ENCODE measurements around the gene P2RY8.
"Not testable (repeated sequence)": the region's sequence is repeated elsewhere in the genome, so short reads cannot be mapped to it uniquely, and the experiment has no call there.

Gene P2RY8

DNA sequence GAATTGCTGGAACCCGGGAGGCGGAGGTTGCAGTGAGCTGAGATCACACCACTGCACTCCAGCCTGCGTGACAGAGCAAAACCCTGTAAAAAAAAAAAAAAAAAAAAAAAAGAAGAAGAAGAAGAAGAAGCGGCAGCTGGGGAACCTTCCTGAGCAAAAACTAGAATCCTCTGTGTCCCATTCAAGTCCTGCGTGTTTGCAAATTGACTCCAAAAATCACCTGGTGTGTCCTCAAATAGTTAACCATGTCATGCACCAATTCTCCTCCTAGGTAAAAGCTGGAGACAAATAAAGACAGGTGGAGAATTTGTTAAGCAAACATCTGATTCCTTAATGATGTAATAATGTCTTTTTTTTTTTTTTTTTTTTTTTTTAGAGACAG is 52.4 kb downstream of the P2RY8 start:
- DNase-seq, result no peak

DNA sequence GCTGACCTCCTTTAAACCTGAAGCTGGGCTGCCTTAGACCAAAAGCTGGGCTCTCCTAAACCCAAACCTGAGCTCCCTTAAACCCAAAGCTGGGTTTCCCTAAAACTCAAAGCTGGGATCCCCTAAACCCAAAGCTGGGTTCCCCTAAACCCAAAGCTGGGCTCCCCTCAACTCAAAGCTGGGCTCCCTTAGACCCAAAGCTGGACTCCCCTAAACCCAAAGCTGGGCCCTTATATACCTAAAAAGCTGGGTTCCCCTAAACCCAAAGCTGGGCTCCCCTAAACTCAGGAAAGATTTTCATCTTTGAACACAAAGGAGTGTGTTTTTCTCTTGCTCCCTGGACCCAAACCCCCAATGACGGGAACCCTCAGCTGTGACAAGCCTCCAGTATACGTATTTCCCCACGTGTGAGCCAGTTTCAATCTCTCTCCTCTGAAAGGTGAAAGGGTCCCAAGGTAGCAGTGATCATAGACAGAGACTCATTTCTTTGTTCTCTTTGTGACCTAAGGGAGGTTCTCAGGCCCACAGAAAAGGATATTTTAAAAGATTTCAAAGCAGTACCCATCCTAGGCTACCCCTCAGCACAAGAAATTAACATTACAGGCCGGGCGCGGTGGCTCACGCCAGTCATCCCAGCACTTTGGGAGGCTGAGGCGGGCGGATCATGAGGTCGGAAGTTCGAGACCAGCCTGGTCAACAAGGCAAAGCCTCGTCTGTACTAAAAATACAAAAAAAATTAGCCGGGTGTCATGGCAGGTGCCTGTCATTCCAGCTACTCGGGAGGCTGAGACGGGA is 52.9 kb downstream of the P2RY8 start:
- no peak for DNase-seq

DNA sequence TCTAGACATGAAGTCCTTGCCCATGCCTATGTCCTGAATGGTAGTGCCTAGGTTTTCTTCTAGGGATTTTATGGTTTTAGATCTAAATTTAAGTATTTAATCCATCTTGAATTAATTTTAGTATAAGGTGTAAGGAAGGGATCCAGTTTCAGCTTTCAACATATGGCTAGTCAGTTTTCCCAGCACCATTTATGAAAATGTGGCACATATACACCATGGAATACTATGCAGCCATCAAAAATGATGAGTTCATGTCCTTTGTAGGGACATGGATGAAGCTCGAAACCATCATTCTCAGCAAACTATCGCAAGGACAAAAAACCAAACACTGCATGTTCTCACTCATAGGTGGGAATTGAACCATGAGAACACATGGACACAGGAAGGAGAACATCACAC is 54.5 kb downstream of the P2RY8 start:
- DNase-seq, result not testable (repeated sequence)

DNA sequence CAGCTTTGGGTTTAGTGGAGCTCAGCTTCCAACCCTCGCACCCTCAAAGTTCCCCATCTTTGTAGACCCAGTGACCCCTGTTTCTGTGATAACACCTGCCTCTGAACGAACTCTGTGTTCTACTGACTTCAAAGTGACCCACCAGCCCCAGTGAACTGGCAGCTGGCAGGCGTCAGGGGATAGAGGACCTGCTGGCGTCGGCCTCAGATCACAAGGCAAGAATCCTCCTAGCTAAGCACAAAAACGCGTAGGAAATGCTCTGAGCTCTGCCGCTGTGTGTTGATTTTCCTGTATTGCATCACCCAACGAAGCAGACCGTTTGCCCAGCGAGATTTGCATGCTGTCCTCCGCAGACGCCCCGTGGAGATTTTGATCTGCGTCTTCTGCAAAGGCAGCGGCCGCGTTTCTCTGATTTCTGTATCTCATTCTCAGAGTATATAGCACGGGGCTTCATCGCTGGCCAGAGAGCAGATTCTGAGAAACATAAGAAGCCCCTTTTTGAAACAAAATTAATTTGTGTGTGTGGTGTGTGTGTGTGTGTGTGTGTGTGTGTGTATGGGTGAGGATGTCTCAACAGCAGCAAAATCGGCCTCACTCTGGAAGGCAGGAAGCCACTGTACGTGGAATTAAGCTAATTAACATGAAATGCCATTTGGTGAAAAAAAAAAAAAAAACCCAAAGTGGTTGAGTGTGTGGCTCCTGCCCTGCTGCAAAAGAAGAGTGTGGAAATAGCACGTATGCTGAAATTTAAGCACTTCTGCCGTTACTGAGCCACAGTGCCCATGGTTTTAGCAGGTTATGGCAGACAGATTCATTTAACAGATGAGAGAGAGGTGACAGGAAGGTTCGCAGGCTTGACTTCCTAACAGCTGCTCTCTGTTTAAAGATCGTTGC is 55.1 kb downstream of the P2RY8 start:
- no peak for DNase-seq

DNA sequence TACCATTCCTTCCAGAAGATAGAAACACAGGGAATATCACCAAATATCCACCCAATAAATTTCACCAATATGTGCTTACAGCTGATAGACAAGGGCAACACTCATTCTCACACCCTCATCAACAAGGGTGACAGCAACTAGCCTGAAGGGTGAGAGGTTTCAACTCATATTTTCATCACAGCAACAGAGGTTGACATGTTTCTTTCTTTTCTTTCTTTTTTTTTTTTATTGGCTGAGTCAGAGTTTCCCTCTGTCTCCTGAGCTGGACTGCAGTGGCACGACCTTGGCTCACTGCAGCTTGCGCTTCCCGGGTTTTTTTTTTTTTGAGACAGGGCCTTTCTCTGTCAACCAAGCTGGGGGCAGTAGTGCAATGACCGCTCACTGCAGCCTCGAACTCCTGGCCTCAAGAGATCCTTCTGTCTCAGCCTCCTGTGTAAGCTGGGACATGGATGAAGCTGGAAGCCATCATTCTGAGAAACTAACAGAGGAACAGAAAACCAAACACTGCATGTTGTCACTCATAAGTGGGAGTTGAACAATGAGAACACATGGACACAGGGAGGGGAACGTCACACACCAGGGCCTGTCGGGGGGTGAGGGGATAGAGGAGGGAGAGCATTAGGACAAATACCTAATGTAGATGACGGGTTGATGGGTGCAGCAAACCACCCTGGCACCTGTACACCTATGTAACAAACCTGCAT is 56.8 kb downstream of the P2RY8 start:
- DNase-seq, result no peak

DNA sequence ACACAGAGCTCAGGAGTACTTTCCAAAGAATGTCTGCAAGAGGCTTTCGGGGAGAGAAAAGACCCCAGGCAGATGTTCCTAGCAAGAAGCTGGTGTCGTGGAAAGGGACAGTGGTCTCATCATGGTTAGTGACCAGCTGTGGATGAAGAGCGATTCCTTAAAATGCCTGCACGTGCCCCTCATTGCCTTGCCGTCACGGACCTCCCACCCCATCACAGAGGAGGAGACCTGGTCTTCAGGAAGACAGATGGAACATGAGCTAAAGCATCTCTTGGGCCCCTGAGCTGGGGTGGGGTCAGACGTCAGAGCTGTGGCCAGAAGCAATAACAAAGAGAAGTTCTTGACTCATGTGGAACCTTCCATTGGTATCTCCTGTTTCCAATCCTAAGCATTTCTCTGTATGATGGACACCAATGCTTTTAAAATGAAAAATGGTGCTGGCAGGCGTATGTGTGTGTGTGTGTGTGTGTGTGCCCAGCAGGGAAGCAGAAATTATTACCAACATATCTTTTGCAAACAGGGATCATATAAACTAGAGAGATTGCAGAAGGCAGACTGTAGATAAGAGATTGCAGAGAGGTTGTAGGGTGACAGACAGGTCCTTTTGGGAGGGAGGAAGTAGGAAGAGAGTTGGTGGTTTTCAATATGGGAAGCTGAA is 59.1 kb downstream of the P2RY8 start:
- DNase-seq, result no peak

DNA sequence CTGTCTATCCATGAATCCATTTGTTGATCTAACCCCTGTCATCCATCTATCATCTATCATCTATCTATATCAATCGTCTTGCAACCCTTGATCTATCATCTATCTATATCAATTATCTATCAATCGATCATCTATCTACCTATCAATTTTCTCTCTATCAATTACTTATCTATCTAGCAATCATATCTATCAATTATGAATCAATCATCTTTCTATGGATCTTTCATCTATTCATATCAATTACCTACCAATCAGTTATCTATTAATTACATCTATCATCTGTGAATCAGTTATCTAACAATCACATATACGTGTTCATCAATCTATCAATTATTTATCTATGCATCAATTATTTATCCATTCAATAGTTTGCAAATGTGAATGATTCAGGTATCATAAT is 59.8 kb downstream of the P2RY8 start:
- DNase-seq, result no peak

DNA sequence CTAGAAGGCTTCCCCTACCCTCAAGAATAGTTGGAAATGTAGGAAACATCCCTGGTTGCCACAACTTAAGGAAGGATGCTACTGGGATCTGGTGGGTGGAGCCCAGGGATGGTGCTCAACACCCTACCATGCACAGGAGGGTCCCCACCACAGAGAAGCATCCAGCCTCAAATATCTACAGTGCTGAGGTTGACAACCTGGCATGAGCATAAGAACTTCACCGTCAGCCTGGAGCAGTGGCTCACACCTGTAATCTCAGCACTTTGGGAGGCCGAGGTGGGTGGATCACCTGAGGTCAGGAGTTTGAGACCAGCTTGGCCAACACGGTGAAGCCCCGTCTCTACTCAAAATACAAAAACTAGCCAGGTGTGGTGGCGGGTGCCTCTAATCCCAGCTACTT is 60.3 kb downstream of the P2RY8 start:
- no peak for DNase-seq

DNA sequence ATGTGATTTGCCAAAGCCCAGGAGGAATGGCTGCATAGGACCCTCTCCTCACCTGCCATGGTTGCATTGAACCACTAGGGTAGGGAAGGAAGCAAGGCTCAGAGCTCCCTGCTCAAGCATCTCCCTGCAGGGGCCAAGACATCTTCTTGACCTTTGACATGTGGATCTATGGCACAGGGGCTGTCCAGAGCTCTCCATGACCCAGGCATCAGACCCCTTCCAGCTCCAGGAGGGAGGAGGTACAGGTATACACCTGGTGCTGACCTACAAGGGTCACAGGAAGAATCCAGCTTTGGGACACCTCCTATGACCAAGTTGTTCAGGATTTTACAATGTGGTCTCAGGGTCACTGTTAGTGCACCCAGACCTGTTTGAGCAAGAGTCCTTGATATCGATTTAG is 61.1 kb downstream of the P2RY8 start:
- DNase-seq, result no peak

DNA sequence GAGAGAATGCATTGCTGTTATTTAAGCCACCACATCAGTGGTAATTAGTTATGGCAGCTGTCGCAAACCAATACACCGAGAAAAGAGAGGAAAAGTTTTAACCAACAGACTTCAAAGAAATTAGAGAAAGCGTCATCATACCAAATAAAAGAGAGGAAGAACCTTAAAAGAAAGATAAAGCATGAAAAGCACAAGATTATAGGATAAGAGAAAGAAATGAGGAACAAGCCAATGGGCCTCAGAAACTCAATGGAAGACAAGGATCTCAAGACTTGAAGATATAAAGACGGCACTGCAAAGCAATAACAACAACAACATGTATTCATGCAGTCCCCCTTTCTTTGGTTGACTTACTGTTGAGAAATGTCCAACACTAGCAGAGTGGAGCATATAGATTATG is 61.5 kb downstream of the P2RY8 start:
- DNase-seq, result no peak

DNA sequence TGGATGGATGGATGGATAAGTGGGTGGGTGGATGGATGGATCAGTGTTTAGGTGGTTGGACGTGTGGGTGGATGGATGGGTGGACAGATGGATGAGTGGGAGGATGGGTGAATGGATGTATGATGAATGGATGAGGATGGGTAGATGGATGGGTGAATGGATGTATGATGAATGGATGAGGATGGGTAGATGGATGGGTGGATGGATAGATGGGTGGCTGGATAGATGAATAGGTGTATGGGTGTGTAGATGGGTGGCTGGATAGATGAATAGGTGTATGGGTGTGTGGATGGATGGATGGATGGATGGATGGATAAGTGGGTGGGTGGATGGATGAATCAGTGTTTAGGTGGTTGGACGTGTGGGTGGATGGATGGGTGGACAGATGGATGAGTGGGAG is 62.4 kb downstream of the P2RY8 start:
- not testable (repeated sequence) for DNase-seq

DNA sequence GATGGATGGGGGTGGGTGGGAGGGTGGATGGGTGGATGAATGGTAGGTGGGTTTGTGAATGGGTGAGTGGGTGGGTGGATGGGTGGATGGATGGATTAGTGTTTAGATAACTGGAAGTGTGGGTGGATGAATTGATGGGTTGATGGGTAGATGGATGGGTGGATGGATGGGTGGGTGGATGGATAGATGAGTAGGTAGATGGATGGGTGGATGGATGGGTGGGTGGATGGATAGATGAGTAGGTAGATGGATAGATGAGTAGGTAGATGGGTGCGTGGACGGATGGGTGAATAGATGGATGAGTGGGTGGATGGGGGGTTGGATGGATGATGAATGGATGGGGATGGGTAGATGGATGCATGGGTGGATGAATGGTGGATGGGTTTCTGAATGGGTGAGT is 64.0 kb downstream of the P2RY8 start:
- no peak for DNase-seq

DNA sequence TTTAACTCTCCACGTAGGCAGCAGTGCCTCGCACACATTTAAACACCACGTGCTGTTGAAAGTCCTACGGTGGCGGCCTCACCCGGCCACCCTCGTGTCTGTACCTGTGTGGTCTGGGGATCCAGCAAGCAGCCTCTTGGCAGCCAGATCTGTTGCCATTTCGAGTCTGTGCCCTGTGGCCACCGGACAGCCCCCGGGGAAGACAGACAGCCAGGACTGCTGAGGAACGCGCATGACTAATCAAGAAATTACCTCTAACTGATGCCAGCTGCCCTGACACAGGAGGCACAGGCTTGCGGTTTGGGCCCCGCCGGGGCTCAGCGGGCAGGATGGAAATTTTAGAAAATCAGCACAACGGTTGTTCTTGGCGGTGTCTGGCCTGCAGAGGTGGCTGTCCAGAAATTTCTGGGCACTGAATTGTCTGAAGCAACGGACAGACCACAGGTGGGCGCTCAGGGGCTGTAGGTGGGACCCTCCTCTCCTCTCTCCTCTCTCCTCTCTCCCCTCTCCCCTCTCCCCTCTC is 68.7 kb downstream of the P2RY8 start:
- no peak for DNase-seq

DNA sequence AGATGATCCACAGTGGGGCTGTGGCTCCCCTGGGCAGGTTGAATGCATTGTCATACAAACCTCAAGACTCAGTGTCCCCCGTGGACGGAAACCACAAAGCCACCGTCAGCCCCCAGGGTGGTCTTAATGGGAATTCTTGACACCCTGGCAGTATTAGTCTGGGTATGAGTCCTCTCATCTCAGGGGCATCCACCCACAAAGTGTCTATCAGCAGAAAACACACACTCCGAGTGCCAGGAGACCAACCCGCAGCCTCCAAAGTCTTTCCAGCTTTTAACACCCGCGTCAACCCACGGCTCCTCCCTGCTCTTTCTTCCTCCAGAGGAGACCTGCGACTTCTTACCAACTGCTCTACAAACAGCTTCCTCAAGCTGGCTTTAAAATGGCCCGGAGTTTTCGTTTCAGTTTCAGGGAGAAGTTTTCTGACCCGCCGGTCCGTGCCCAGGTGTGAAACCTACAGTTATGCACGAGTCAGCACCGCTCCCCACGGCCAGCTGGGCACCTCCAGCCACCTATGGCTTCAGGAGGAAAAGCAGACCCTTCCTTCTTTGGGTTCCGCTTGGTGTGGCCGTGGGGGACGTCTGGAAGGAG is 69.9 kb downstream of the P2RY8 start:
- no peak for DNase-seq

DNA sequence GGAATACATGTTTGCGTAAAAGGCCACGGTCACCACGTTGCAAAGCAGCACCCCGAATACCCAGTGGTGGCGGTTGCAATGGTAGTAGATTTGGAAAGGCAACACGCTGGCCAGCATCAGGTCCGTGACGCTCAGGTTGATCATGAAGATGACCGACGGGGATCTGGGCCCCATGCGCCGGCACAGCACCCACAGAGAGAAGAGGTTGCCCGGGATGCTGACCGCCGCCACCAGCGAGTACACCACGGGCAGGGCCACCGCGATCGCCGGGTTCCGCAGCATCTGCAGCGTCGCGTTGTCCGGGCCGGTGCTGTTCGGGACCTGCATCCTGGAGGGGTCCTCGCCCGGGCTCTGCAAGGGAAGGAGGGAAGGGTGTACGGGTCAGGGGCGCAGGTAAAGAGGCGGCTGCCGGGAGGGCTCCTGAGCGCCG is 70.7 kb downstream of the P2RY8 start:
- DNase-seq, result no peak

DNA sequence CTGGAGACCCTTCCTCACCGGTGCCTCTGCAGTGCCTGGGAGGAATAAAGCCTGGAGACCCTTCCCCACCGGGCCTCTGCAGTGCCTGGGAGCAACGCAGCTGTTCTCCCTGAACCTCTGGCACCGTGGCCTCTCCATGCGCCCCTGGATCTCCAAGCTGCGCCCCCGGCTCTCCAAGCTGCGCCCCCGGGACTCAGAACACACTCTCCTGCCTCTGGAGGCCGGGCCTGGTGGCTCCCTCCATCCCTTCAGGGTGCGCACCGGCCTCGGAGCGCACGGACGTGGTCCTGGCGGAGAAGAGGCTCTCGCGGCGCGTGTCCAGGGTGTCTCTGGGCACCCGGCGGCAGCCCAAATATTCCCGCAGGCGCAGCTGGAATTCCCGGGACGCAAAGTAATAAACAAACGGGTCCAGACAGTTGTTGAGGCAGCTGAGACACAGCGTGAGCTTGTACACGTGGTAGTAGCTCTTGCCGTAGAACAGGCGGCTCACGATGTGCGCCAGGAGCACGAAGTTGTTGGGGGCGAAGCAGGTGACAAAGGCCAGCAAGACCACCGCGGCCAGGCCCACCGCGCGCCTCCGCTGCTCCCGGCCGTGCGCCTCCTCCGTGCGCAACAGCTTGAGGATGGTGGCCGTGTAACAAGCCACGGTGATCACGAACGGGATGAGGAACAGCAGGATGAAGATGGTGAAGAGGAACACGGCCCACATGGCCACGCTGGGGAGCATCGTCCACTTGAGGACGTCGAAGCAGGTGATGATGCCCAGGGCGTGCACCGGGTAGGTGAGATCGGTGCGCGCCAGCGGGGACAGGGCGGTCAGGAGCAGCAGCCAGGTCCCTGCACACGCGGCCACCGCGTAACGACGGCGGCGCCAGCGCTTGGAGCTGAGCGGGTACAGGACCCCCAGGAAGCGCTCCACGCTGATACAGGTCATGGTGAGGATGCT is 71.4 kb downstream of the P2RY8 start:
- no peak for DNase-seq

DNA sequence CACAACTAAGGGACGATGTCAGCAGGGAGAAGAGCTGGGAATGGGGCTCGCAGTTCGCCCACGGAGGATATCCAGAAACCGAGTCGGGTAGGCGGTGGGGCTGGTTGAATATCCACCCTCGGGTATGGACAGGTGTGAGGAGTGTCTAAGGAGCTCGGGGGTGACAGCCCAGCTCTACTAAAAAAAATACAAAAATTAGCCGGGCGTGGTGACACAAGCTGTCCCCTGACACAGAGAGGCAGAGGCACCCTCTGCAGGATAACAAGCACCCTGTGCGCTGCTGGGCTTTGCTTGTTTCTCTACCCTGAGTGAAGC is 72.1 kb downstream of the P2RY8 start:
- DNase-seq, result no peak

DNA sequence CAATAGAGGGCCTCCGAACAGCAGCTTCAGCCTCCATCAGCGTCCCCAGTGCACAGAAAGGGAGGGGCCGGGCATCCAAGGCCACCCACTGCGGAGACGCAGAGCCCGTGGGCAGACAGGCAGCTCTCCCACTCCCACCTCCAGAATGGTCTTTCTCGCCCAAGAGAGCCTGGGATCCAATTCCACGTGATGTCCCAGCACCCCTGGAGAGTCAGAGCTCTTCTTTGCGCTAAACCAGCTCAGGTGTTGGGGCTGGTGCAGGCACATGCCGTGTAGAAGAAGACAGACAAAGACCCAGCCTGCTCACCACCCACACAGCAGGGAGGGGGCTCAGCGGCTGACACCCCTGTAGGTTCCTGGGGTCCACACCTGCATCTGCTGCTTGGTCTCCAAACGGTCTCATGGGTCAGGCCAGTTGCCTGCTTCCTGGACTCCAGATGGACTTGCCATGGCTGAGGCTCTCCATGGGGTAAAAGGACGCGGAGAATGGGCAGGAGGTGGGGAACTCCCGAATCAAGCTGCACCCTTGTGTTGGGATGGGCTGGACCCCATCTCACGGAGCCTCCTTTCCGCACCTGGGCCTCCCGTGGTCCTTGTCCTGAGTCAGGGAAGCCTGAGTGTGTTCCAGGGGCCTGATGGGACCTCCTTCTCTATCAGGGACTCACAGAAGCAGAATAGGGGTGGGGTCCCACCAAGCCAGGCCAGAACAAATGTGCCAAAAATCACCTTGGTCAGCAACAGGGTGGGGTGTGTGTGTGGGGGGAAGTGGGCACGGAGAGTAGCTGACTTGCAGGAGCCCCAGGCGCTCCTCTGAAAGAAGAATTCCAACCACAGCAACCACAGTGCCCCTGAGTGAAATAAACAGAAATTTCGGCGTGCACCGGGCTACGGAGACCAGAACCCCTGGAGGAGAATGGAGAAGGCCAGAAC is 72.7 kb downstream of the P2RY8 start:
- no peak for DNase-seq

DNA sequence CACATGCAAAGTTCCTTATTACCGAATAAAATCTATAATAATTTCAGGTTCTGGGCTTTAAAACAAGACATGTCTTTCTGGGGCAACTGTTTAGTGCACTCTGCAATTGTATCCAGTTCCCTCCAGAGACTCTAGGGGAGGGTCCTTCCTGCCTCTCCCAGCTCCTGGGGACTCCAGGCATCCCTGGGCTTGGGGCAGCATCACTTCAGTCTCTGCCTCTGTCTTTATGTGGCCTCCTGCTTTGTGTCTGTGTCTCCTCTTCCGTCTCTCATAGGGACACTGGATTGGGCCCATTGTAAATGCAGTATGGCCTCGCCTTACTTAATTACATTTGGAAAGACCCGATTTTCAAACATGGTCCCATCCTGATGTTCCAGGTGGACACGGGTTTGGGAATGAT is 73.4 kb downstream of the P2RY8 start:
- no peak for DNase-seq

DNA sequence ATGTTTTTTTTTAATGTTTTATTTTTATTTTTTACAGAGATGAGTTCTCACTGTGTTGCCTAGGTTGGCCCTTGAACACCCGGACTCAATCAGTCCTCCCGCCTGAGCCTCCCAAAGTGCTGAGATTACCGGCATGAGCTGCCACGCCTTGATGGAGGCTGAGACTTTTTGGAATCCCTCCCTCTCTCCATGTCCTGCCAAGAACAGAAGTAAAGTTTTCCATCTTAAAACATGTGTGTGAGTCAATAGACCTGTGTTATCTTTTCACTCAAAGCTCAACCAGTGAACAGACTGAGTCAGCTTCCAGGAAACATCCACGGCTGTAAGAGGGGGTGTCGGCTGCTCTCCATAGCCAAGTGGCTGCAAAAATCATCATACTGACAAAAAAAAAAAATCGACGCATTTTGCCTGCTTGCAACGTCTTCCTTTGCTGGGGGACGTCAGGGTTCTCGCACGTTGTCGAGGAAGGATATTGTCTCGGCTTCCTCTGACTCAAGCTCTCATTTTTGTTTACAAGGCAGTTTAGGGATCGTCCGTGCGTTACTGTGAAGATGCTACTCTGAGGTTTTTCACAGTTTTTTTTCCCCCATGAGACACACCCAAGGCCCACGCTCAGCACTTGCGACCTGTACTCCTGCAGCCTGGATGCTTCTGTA is 74.3 kb downstream of the P2RY8 start:
- DNase-seq, result no peak
